ENCODE data around the gene TIAM2. TPM values are rescaled to one million over a fixed set of nuclear protein-coding genes. Genes with fewer than 3 reads are reported as not detected.

Gene TIAM2
- total and polyA plus RNA-seq, 10 of the 15 experiments (the other 5 are each of a cell fraction or from before 2014, with no cell fraction given): 1.1 to 10.5 (median 2.3) TPM

DNA sequence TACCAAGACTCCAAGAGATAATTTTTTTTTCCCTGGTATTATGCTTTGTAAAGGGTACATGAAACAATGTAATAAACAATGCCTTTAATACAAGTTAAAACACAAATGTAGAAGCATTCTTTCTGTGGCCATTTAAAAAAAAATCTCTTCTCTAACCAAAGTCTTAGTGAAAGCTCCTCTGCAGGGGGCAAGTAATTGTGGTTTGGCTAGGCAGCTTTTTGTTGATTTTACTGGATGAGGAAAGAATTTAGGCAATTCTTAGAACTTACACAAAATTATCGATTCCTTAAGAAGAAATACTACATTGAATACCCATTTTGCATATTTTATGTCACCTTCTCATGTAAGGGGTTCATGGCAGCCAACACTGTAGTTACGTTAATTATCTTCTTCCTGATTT, 306.8 kb downstream of the TIAM2 start (continued):
- TF ChIP-seq SMARCA5 (IDR thresholded peaks at IDR 0.05): no peak
- no peak for TF ChIP-seq ZSCAN29 (IDR thresholded peaks at IDR 0.05)
- no peak for TF ChIP-seq STAT1 (conservative IDR thresholded peaks at IDR 0.05)
- TF ChIP-seq TCF7 (IDR thresholded peaks at IDR 0.05; ENCODE audit: borderline replicate concordance): no peak
- TF ChIP-seq SREBF1 (IDR thresholded peaks at IDR 0.05; ENCODE audit: low read length): no peak

DNA sequence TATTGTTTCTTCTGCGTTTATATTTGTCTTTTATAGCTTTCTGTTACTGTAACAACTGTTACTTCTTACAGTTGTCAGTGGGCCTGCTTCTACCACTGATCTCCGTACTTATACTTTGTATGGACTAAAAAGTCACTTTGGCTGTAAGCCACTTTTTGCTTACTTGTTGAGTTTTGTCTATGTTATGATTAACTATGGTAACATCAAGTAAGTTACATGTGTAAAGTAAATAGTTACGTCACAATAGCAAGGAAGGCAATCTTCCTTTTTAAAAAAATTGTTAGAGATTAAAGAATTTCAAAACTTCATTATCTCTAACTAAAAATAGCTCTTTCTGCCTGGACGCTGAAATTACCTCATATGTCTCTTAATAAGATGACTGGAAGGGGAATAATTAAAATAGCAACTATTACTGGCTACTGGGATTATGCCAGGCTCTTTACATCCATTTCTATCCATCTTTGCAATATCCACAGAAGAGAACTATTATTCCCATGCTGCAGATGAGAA, 308.3 kb downstream of the TIAM2 start:
- H3K9me3 ChIP-seq (replicated peaks; ENCODE audit: control insufficient read depth, insufficient read depth, low read length): no peaks in the 10 kb centered on the region; the same call in 2 of the 3 replicates
- TF ChIP-seq STAT3 (IDR thresholded peaks at IDR 0.05; ENCODE audit: low read depth, low read length) (no peak), HCFC1 (IDR thresholded peaks at IDR 0.05; ENCODE audit: low read length) (no peak), ZZZ3 (IDR thresholded peaks at IDR 0.05; ENCODE audit: control insufficient read depth, insufficient read length, low read depth) (no peak), SMAD5 (IDR thresholded peaks at IDR 0.05; ENCODE audit: low read depth) (no peak), EZH2 (IDR thresholded peaks at IDR 0.05; ENCODE audit: borderline replicate concordance, control insufficient read depth, low read depth, low read length) (no peak), NR2C1 (IDR thresholded peaks at IDR 0.05) (no peak), SMARCA5 (IDR thresholded peaks at IDR 0.05) (no peak), FOS (IDR thresholded peaks at IDR 0.05; ENCODE audit: borderline replicate concordance, extremely low read depth, insufficient read length) (no peak), SRF (IDR thresholded peaks at IDR 0.05; ENCODE audit: low read depth in 2 of 2, low read length in 2 of 2) (no peak), ZNF24 (IDR thresholded peaks at IDR 0.05) (no peak)
- TF ChIP-seq, protein P1, sequence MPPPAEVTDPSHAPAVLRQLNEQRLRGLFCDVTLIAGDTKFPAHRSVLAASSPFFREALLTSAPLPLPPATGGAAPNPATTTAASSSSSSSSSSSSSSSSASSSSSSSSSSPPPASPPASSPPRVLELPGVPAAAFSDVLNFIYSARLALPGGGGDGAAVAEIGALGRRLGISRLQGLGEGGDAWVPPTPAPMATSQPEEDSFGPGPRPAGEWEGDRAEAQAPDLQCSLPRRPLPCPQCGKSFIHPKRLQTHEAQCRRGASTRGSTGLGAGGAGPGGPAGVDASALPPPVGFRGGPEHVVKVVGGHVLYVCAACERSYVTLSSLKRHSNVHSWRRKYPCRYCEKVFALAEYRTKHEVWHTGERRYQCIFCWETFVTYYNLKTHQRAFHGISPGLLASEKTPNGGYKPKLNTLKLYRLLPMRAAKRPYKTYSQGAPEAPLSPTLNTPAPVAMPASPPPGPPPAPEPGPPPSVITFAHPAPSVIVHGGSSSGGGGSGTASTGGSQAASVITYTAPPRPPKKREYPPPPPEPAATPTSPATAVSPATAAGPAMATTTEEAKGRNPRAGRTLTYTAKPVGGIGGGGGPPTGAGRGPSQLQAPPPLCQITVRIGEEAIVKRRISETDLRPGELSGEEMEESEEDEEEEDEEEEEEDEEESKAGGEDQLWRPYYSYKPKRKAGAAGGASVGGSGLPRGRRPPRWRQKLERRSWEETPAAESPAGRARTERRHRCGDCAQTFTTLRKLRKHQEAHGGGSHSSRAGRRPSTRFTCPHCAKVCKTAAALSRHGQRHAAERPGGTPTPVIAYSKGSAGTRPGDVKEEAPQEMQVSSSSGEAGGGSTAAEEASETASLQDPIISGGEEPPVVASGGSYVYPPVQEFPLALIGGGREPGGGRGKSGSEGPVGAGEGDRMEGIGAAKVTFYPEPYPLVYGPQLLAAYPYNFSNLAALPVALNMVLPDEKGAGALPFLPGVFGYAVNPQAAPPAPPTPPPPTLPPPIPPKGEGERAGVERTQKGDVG (CRISPR knock-in tag; IDR thresholded peaks at IDR 0.05): no peak
- no peak overlapping the region for H3K4me2 ChIP-seq (ENCODE audit: control insufficient read depth, insufficient read depth)
- peaks cover 0 to 3% of the 10 kb centered on the region in 2 experiments; a peak in 3 of 4 replicates for H3K36me3 ChIP-seq (ENCODE audit: control insufficient read depth in 2 of 2, insufficient read depth in 2 of 2, low read length in 1 of 2)
- H3K9ac ChIP-seq (ENCODE audit: control insufficient read depth, insufficient read depth, low read length): no peak overlapping the region
- FAIRE-seq (no peak), ATAC-seq (no peak), DNase-seq (ENCODE audit: low read depth, low spot score) (no peak)
- H3K4me3 ChIP-seq: no peak overlapping the region
- H3K4me1 ChIP-seq (ENCODE audit: control insufficient read depth, insufficient read depth, low read length): no peaks in the 10 kb centered on the region
- CTCF ChIA-PET: interaction anchor here (0.8 to 1.2 kb wide), 5 partner anchors 9 to 376 kb away, joined by 3 to 4 read pairs (median 4); no protein-coding TSS in a partner anchor
- no peaks in the 10 kb centered on the region for H3K27me3 ChIP-seq (replicated peaks in 1 of 2; ENCODE audit: control insufficient read depth in 2 of 2, insufficient read depth in 2 of 2, low read length in 1 of 2)
- in situ Hi-C loops (cut with MboI) (no loop called here), intact Hi-C loops (cut with micrococcal nuclease; ENCODE audit: unreplicated experiment) (no loop called here)
- no peaks in the 10 kb centered on the region for H4K20me1 ChIP-seq (ENCODE audit: control insufficient read depth, insufficient read depth)
- no peaks in the 10 kb centered on the region for H3K79me2 ChIP-seq (ENCODE audit: control insufficient read depth, insufficient read depth, low read length)
- H2AFZ ChIP-seq (ENCODE audit: control insufficient read depth, low read depth, low read length): no peak overlapping the region
- WGBS (ENCODE audit: insufficient coverage, insufficient replicate concordance, low lambda C conversion rate, missing lambda C conversion rate): 97% methylated on average over 4 of the region's 4 CpGs
- BruUV-seq (replicated peaks): no TSS peak
- POLR2A ChIA-PET: no interaction called here
- RAD21 ChIA-PET (ENCODE audit: unreplicated experiment): no interaction called here
- no peak overlapping the region for H3K27ac ChIP-seq (ENCODE audit: control insufficient read depth, insufficient read depth)
- SMC1A ChIA-PET (ENCODE audit: uncharacterized antibody, unreplicated experiment): interaction anchor here (1.1 to 1.8 kb wide), 4 partner anchors 10 to 26 kb away, joined by 4 to 5 read pairs (median 4); no protein-coding TSS in a partner anchor

Measured in GM12878 (cell line).